WTC11 (cell line): Measurements from ENCODE around the gene ZNF407.

Experiments
- ATF6 ChIP-seq: sonication (generic); formaldehyde crosslinking; IDR thresholded peaks from 2 replicates; pipeline ENCODE4 v1.8.1; 2023; ENCODE audit warnings: mild to moderate bottlenecking, missing genetic modification reagents
- CTCF ChIP-seq: fragments of 200-600 bp; IDR thresholded peaks from 2 replicates; pipeline ENCODE4 v1.8.0; 2022; ENCODE audit warnings: antibody characterized with exemption
- FOXP4 ChIP-seq: sonication (generic); formaldehyde crosslinking; IDR thresholded peaks from 2 replicates; pipeline ENCODE4 v1.8.0; 2022; ENCODE audit warnings: mild to moderate bottlenecking, missing genetic modification reagents
- MAX ChIP-seq: sonication (generic); formaldehyde crosslinking; IDR thresholded peaks from 2 replicates; pipeline ENCODE4 v1.8.0; 2022; ENCODE audit warnings: mild to moderate bottlenecking, missing genetic modification reagents
- NFE2L1 ChIP-seq: sonication (generic); formaldehyde crosslinking; IDR thresholded peaks from 2 replicates; pipeline ENCODE4 v1.8.1; 2023; ENCODE audit warnings: missing genetic modification reagents
- SMAD3 ChIP-seq: sonication (generic); formaldehyde crosslinking; IDR thresholded peaks from 2 replicates; pipeline ENCODE4 v1.8.0; 2022; ENCODE audit warnings: missing genetic modification reagents, mild to moderate bottlenecking, borderline replicate concordance
- SMAD4 ChIP-seq: sonication (generic); formaldehyde crosslinking; IDR thresholded peaks from 2 replicates; pipeline ENCODE4 v1.8.0; 2022; ENCODE audit warnings: mild to moderate bottlenecking, missing genetic modification reagents
- SOX15 ChIP-seq: fragments of 250-450 bp; sonication (Bioruptor Pico); IDR thresholded peaks from 2 replicates; pipeline ENCODE4 v1.9.0; 2021; ENCODE audit warnings: mild to moderate bottlenecking
- TCF7 ChIP-seq: sonication (generic); formaldehyde crosslinking; IDR thresholded peaks from 2 replicates; pipeline ENCODE4 v1.8.0; 2022; ENCODE audit warnings: mild to moderate bottlenecking, low read depth, missing genetic modification reagents, moderate library complexity
- USF1 ChIP-seq: sonication (generic); formaldehyde crosslinking; IDR thresholded peaks from 2 replicates; pipeline ENCODE4 v1.8.0; 2022; ENCODE audit warnings: mild to moderate bottlenecking, missing genetic modification reagents
- ZNF263 ChIP-seq: sonication (generic); formaldehyde crosslinking; IDR thresholded peaks from 2 replicates; pipeline ENCODE4 v1.8.1; 2022; ENCODE audit warnings: low read depth, mild to moderate bottlenecking, moderate library complexity, missing genetic modification reagents
- ZNF317 ChIP-seq: sonication (generic); formaldehyde crosslinking; IDR thresholded peaks from 2 replicates; pipeline ENCODE4 v1.8.1; 2023; ENCODE audit warnings: low read depth, mild to moderate bottlenecking, moderate library complexity, missing genetic modification reagents, borderline replicate concordance

GRCh38 chr18:74745633-74746403 is 148.1 kb downstream of the ZNF407 start:
- TF ChIP-seq SMAD4 (CRISPR knock-in tag) (no peak), CTCF (no peak), SOX15 (CRISPR knock-in tag) (no peak), MAX (CRISPR knock-in tag) (no peak), USF1 (no peak), ATF6 (no peak), ZNF317 (CRISPR knock-in tag) (no peak), NFE2L1 (CRISPR knock-in tag) (no peak), TCF7 (CRISPR knock-in tag) (no peak), FOXP4 (CRISPR knock-in tag) (no peak), SMAD3 (no peak), ZNF263 (CRISPR knock-in tag) (no peak)
